Subcutaneous adipose tissue (tissue), 4 donors: ENCODE results near the gene PDE1C. TPM values are rescaled to one million over a fixed set of nuclear protein-coding genes. Genes with fewer than 3 reads are reported as not detected.

Experiments
- total RNA-seq, 4 donors: library from RNA; depleted of rRNA; stranded (reverse); fragments of >200 nt; gene quantifications; one replicate each; pipeline ENCODE4 v1.1.0, GENCODE V29; 2016
- TF ChIP-seq, protein P1 (sequence below): fragments of 450-650 bp; IDR thresholded peaks from one replicate; pipeline ENCODE4 v1.5.1; 2016; ENCODE audit warnings: low read depth, mild to moderate bottlenecking, control low read depth, antibody characterized with exemption, moderate library complexity

PDE1C gene
- total RNA-seq, 4 donors from 2014 or later, result 1.3 to 6.1 (median 3.0) TPM

DNA sequence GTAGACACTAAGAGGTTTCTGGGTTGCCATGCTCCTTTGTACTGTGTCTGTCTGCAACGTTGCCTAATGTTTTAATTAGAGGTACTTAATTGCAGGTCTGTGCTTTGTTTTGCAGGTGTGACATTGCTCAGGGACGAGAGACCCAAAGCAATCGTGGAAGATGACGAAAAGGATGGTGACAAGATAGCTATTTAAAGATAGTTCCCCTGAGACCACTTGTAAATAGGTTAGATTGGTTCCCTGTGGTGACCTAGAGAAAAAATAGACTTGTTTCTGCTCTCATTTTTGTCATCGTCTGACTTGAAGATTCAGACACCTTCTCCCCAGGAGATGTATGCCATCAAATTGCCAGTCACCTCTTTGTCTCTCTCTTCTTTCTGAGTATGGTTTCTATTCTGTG lies 363.1 kb downstream of the PDE1C start:
- TF ChIP-seq, protein P1, sequence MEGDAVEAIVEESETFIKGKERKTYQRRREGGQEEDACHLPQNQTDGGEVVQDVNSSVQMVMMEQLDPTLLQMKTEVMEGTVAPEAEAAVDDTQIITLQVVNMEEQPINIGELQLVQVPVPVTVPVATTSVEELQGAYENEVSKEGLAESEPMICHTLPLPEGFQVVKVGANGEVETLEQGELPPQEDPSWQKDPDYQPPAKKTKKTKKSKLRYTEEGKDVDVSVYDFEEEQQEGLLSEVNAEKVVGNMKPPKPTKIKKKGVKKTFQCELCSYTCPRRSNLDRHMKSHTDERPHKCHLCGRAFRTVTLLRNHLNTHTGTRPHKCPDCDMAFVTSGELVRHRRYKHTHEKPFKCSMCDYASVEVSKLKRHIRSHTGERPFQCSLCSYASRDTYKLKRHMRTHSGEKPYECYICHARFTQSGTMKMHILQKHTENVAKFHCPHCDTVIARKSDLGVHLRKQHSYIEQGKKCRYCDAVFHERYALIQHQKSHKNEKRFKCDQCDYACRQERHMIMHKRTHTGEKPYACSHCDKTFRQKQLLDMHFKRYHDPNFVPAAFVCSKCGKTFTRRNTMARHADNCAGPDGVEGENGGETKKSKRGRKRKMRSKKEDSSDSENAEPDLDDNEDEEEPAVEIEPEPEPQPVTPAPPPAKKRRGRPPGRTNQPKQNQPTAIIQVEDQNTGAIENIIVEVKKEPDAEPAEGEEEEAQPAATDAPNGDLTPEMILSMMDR, result no peak

DNA sequence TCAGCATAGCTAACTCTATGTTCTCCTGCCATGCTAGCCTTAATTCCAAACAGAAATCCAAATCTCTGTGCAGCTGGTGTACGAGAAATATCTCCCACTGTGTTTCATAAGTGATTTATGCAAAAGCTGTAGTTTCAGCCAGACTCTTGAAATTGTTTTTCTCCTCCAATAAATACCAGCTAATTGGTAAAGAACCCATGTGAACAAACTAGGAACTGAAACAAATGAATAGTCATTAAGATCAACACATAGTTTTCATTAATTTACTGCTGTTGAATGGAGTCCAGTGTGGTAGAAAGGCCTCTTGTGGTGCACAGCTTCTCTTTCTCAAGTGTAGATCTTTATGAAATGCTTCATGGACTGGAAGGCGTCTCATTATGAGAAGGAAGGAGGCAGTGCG lies 364.8 kb downstream of the PDE1C start:
- TF ChIP-seq, protein P1, result no peak

DNA sequence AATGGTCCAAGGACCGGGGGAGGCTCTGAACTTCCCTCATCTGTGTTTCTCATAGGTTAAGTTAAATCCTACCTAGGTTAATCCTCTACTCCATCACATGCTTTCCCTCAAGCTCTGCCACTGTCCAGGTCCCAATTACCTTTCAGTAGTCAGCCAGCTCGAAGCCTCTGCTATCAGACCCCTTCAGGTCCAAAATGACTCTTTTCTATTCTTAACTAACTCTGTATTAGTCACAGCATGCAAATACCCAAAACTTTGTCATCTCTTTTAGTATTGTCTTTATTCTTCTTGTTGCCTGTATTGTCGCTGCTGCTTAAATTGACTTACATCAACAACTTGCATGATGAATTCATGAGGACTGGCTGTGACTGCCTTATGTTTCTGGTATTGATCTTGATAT lies 367.9 kb downstream of the PDE1C start:
- TF ChIP-seq, protein P1, result no peak
